GM23338 (cell line): ENCODE data around the gene G6PC3.

Source experiments
- CTCF ChIP-seq, 2 experiments: fragments of 200-600 bp in 1 of 2; sonication (generic) in 1 of 2; conservative IDR thresholded peaks; 2 replicates each; pipeline versions ENCODE4 v1.5.1 to v1.6.1; 2016 to 2017; ENCODE audit warnings: antibody characterized with exemption in 2 of 2, low read depth in 2 of 2, mild to moderate bottlenecking in 2 of 2, moderate library complexity in 1 of 2
- ETS1 ChIP-seq: IDR thresholded peaks from 2 replicates; pipeline ENCODE4 v1.6.1; 2016; ENCODE audit warnings: antibody characterized with exemption
- EZH2 ChIP-seq: fragments of 200-600 bp; sonication (generic); IDR thresholded peaks from one replicate; pipeline ENCODE4 v1.8.0; 2017; ENCODE audit warnings: antibody characterized with exemption, mild to moderate bottlenecking, low read depth; ENCODE audit not compliant: unreplicated experiment
- POLR2AphosphoS5 ChIP-seq: IDR thresholded peaks from 2 replicates; pipeline ENCODE4 v1.6.1; 2016; ENCODE audit warnings: antibody characterized with exemption, low read depth
- REST ChIP-seq: IDR thresholded peaks from one replicate; pipeline ENCODE4 v1.6.1; 2018; ENCODE audit warnings: antibody characterized with exemption; ENCODE audit not compliant: unreplicated experiment
- ZNF331 ChIP-seq: fragments of 250-450 bp; sonication (Bioruptor Pico); IDR thresholded peaks from 2 replicates; pipeline ENCODE4 v1.5.0; 2020; ENCODE audit warnings: low read depth, mild to moderate bottlenecking, moderate library complexity

GRCh38 chr17:44022246-44022645 lies 48.3 kb upstream of the G6PC3 start:
- TF ChIP-seq CTCF (conservative IDR thresholded peaks at IDR 0.05; ENCODE audit: low read depth in 2 of 2): no peak
- no peak for TF ChIP-seq REST
- no peak for TF ChIP-seq EZH2
- TF ChIP-seq ZNF331 (CRISPR knock-in tag): no peak
- TF ChIP-seq ETS1: no peak
- TF ChIP-seq POLR2AphosphoS5: no peak
